Neural cell (in vitro differentiated cells): ENCODE data around the gene CRK.

ENCODE experiments used
- CTCF ChIP-seq: fragments of 450-650 bp; IDR thresholded peaks from 2 replicates; pipeline ENCODE4 v1.5.1; 2014; ENCODE audit warnings: antibody characterized with exemption, mild to moderate bottlenecking, moderate library complexity; ENCODE audit not compliant: poor library complexity, severe bottlenecking
- EZH2 ChIP-seq: fragments of 200-600, 300-800 bp; shearing (Covaris generic), sonication (generic); IDR thresholded peaks from 2 replicates; pipeline ENCODE4 v1.6.1; 2014; ENCODE audit warnings: antibody characterized with exemption, low read length, borderline replicate concordance, mild to moderate bottlenecking; ENCODE audit not compliant: insufficient read depth, poor library complexity, severe bottlenecking
- POLR2AphosphoS5 ChIP-seq: IDR thresholded peaks from 2 replicates; pipeline ENCODE4 v1.6.1; 2012

- no peak for TF ChIP-seq CTCF
- no peak for TF ChIP-seq POLR2AphosphoS5
- no peak for TF ChIP-seq EZH2
Observed at GRCh38 chr17:1488826-1489270, 32.8 kb upstream of the CRK start.
